Measurements from ENCODE around the gene C18orf63. TPM values are rescaled to one million over a fixed set of nuclear protein-coding genes. Genes with fewer than 3 reads are reported as not detected.

C18orf63 gene
- polyA plus RNA-seq, 1 donor: 0.55 TPM

DNA sequence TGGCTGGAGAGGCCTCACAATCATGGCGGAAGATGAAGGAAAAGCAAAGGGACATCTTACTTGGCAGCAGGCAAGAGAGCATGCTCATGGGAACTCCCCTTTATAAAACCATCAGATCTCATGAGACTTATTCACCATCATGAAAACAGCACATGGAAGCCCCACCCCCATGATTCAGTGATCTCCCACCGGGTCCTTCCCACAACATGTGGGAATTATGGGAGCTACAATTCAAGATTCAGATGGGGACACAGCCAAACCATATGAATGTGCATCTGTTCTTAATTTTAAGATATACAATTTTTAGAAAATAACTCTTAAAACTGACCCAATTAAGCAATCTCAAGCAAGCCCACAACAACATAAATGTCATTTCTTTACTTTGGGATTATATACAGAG lies 12.6 kb downstream of the C18orf63 start:
- no peak for DNase-seq

DNA sequence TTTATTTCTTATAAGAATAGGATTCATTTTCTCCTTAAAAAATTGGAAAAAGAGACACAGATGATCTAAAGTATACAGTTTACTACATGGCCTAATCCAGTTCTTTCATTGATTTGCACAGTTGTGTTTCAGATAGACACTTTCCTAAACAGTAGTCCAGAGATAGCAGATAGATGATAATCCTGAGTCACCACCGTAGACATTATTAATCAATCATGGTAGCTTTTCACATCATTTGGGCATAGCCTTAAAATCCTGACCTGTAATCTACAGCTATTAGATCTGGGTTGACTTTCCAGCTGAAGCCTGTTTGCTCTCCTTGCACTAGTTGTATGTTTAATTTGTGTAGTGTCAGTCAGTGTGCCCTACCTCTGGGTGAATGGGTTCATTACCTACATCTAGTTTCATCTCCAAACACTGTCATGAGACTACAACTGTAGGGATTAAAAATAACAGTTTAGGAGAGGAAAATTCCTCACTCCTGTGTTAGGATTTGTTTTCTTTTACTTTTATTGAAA lies 14.1 kb downstream of the C18orf63 start:
- DNase-seq: no peak

DNA sequence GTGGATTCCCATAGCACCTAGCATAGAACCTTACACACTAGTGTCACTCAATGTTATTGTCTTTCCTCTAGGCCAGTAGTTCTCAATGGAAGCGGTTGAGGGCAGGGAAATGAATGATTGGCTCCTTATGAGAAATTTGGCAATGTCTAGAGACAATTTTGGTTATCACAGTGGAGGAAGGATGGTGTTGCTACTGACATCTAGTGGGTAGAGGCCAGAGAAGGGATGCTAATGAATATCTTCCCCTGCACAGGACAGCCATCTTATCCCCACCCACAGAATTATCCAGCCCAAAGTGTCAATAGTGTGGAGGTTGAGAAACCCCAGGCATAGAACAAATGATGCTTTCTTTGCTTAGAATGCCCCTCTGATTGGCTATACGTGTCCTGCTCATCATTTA lies 15.8 kb downstream of the C18orf63 start:
- DNase-seq: no peak

DNA sequence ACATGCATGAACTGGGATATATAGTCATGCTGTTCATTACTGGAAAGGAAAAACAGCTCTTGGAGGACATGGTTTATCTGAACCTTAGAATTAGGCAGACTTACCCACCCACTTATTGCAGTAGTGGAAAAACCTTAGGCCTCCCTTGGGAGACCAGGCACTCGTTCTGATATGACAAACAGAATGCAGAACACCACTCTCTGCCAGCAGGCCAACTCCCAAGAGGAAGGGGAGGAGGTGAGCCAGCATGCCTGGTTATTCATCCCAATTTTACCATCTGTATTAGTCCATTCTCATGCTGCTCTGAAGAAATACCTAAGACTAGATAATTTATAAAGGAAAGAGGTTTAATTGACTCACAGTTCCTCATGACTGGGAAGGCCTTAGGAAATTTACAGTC lies 17.5 kb downstream of the C18orf63 start:
- no peak for DNase-seq

- DNase-seq: no peak
Observed at GRCh38 chr18:74334242-74334893, 18.7 kb downstream of the C18orf63 start.

DNA sequence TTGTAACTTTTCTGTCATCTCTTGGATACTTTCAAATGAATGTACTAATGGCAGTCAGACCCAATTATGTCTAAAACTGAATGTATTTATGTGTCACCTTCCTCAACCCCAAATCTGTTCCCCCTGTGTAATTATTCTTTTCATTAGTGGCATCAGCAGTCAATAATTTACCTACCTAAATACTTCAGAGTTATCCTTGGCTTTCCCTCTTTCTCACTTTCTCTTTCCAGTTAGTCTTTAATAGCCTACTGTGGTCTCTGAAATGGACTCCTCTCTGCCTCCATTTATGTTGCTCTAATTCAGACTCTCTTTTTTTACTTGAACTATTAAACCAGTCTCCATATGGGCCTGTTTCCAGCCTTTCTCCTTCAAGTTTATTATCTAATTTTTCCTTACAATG lies 21.0 kb downstream of the C18orf63 start:
- no peak for DNase-seq

GRCh38 chr18:74337155-74337911 lies 21.7 kb downstream of the C18orf63 start:
- no peak for DNase-seq

DNA sequence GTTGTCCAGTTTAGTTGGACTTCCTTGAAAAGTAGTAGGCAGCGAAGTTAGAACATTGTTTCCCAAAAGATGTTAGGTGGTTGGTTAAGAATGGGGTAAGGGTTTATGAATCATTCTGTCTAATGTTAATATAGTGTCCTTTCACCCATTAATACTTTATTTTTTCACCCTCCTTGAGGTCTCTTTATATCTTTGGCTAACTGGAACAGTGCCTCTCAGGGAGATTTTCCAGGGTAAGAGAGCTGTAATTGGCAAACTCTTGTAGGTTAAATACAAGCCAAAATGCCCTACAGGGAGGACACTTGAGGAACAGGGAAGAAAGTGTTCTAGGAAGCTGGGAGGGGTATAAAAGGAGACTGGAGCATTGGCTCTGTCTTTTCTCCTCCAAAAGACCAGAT lies 22.3 kb downstream of the C18orf63 start:
- DNase-seq: no peak

DNA sequence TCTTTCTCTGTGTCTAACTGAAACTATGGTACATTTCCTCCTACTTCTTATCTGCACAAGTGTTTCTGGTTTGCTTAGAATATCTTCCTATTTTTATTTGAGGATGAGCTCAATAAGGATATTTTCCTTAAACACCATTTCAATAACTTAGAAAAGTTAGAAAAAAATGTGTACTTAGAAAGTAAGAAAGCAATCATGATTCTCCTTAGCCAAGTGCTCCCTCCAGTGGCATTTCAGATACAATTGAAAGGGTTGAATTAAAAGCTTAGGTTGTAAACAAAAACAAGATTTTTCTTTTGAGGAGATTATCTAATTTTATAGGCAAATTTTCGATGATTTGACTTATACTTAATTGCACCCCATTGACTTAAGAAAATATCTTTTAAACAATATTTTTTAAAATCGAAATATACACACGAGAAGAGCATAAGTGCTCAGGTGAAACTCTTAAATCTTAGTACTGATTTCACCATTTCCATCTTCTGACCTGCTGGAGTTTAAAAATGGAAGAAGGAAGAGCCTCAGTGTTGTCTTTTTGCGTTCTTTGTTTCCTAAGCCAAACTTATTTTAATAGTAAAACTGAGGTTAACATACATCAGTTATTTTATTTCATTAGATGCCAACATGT lies 26.9 kb downstream of the C18orf63 start:
- DNase-seq: peak; percentile 70

DNA sequence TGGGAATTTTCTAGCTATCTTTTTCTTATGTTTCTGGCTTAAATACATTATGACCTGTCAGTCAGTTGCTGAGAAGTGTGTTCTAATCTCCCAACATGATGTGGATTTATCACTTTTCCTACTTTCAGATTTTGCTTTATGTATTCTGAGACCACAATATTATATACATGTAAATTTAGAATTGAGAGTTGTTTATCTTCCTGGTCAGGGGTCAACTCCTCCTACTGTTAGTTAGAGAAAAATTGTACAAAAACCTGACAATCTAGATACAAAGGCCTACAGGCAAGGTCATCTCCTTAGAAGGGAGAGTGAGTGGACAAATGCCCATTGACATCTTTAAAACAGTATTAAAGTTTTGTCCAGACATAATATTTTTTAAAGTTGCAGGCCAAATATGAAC lies 30.6 kb downstream of the C18orf63 start:
- no peak for DNase-seq

DNA sequence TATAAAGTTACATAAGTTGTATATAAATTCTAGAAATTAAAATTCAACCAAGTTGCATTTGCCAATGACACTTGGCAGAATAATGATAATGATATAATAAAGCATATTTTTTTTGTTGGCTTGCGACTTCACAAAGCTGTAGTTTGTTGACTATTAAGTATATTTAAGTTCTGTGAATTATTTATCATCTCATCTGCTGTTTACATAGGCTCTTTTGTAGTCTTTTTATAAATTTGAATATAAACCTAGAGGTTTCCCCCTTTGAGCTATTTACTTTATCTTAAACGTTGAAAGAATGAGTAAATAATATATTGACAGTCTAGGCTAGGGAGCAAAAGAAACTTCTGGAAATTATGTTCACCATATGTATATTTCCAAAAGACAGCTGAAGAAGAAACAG lies 32.9 kb downstream of the C18orf63 start:
- DNase-seq: no peak

DNA sequence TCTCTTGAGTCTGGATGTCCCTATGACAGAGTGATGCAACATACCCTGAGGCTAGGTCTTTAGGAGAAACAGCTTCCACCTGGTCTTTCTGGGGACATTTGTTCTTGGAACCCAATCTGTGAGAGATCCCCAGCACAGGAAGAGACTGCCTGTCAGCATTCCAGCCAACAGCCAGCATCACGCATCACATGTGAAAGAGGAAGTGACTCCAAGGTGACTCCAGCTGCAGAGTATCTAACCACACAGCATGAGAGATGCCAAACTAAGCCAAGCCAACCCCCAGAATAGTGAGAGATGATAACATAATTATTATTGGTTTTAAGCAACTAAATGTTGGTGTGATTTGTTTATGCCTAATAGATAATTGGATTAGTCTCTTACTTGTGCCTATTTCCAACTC lies 35.7 kb downstream of the C18orf63 start:
- DNase-seq: no peak

GRCh38 chr18:74353169-74353775 lies 37.6 kb downstream of the C18orf63 start:
- DNase-seq: peak; percentile 69

- DNase-seq: no peak
Observed at GRCh38 chr18:74356959-74357358, 41.3 kb downstream of the C18orf63 start.

GRCh38 chr18:74360852-74361655 lies 45.4 kb downstream of the C18orf63 start:
- DNase-seq: no peak

GRCh38 chr18:74367905-74368304 lies 52.3 kb downstream of the C18orf63 start:
- no peak for DNase-seq

DNA sequence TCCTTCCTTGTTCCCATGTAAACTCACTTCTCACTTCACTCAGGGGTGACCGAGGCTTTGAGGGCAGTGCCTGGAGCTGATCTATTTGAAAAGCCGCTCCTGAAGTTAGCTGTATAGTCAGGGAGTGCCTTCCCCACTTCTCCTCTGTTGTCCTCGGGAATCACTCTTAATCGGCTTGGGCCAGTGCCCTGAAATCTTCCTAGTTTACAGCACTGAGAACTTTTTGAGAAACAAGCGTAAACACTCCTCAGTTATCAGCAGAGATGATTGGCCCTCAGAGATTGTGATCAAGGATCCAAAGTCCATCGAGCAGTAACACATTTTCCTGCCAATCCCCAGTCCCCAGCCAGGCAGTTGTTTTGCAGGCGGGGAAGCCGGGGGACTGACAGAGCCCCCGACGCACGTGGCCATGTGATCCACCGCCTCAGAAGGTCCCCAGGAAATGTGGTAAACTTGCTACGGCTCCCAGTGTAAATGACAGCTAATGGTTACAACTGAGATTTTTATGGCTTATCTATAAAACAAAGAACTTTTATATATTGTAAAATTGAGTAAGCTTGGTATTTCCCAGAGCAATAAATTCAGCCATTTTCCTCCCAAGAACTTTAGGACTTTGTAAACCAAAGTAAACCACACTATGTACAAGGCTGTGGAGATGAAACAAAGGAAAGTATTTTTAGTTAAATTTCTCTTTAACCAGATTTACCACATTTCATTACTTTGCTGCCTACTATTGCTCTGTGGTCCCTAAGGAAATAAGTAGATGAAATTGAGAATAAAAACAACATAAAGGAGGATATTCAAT lies 53.5 kb downstream of the C18orf63 start:
- DNase-seq: no peak

DNA sequence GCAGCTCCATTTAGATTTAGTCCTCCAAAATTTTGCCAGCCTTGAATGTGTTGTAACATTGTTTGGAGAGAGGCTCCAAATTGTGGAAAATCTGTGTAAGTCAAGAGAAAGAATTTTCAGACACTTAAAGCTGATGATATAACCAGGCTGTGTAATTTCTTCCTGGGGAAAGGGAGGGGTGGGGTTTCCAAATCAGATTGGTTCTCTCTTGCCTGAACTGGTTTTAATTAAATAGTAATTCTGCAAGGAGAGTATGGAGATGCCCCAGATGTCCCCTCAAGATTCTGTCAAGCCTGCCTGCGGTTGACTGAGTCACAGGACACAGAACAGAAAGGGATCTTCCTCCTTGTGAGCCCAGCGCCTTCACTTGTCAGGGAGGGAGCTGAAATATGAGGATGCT lies 54.5 kb downstream of the C18orf63 start:
- no peak for DNase-seq

DNA sequence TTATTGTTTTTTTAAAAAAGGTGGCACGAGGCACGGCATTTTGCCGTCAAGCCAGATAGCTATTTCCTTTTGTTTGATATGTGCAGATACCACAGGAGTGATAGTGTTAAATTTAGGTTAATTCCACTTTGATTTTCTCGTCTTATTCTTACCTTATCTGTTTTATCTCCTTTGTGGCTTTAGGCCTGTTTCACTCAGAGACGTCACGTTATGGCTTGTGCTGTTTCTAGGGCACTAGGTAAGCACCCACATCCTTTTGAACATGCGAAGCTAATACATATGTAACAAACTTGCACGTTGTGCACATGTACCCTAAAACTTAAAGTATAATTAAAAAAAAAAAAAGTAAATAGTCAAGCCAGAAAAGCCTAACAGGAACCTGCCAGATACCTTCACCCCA lies 57.8 kb downstream of the C18orf63 start:
- no peak for DNase-seq

GRCh38 chr18:74375999-74376398 lies 60.4 kb downstream of the C18orf63 start:
- DNase-seq: no peak

DNA sequence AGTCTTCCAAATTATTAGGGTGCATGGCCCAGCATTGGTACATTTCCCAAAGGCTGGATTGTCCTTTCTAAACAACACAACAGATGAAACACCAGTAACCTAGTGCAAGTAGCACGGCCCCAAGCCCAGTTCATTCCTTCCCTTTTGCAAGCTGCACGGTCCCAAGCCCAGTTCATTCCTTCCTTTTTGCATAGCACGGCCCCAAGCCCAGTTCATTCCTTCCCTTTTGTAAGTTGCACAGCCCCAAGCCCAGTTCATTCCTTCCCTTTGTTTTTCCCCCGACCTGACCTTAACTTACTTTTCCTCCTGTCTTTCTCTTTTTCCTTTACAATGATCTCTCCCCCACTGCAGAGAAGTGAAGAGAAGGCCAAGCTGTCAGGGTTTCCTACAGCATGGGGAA lies 60.9 kb downstream of the C18orf63 start:
- DNase-seq: no peak
